Motor neuron (in vitro differentiated cells): ENCODE measurements around the gene MANEAL. TPM values are rescaled to one million over a fixed set of nuclear protein-coding genes. Genes with fewer than 3 reads are reported as not detected.
A peak's percentile ranks its signal among the peaks of the same experiment; 100 is the strongest.
"Not testable (repeated sequence)": the region's sequence is repeated elsewhere in the genome, so short reads cannot be mapped to it uniquely, and the experiment has no call there.

Source experiments
- ATAC-seq, 8 experiments: fragments of 200-7000 bp; cut with Tn5 transposase; replicated peaks in 6 of 8; 2 replicates each; pipeline ENCODE4 v1.8.0; 2021; ENCODE audit warnings: mild to moderate bottlenecking in 8 of 8, moderate library complexity in 8 of 8
- H3K27ac ChIP-seq, 2 donors: fragments of 250-450 bp; sonication (Bioruptor Pico); 2 replicates each; pipeline ENCODE4 v1.9.0; 2021; ENCODE audit warnings: antibody characterized with exemption in 2 of 2, mild to moderate bottlenecking in 2 of 2, moderate library complexity in 1 of 2
- H3K4me1 ChIP-seq, 2 donors: fragments of 250-450 bp; sonication (Bioruptor Pico); replicated peaks in 1 of 2; 2 replicates each; pipeline ENCODE4 v1.6.1; 2021; ENCODE audit warnings: antibody characterized with exemption in 2 of 2, mild to moderate bottlenecking in 2 of 2, moderate library complexity in 1 of 2
- H3K4me3 ChIP-seq, 5 donors: fragments of 250-450 bp; sonication (Bioruptor Pico); 2 replicates each; pipeline ENCODE4 v1.9.0; 2021; ENCODE audit warnings: antibody characterized with exemption in 5 of 5, mild to moderate bottlenecking in 5 of 5, moderate library complexity in 4 of 5
- WGBS, 10 experiments: fragments of 450-650 bp; shearing (Covaris generic); methylation state at CpG; one replicate each; pipeline ENCODE4 v1.0.0; 2022; 5-methylcytosine and 5-hydroxymethylcytosine counted together
- in situ Hi-C, 9 experiments: fragments of 400-800 bp; cut with MboI; loops; one replicate each; pipeline ENCODE4 v1.15.0; 2021; ENCODE audit warnings: low sequenced_read_pairs in 9 of 9, low pct_unique_long_range_greater_than_20kb in 2 of 9; ENCODE audit not compliant: unreplicated experiment in 9 of 9
- total RNA-seq, 8 experiments: library from RNA; unstranded; fragments of 300-600 nt; gene quantifications; 2 replicates each; pipeline versions ENCODE4 v1.2.3 to v1.2.4, GENCODE V29; 2022

The MANEAL gene
- total RNA-seq, 8 experiments from 2014 or later: 2.3 to 49.7 (median 30.3) TPM

GRCh38 chr1:37763791-37764413, 29.7 kb upstream of the MANEAL start:
- Histone ChIP-seq H3K4me3 (peak overlapping the region; percentile 40 to 55 (median 46)), H3K27ac (no peak overlapping the region), H3K4me1 (no peaks in the 10 kb centered on the region)
- ATAC-seq: no peak
- in situ Hi-C loops: no loop called here
- WGBS, 10 experiments: 0 to 44% (median 19%) methylated on average over 1 to 19 of the region's 25 CpGs; no CpG with 5 or more reads in 3 of the 10 experiments

GRCh38 chr1:37764414-37764825, 29.2 kb upstream of the MANEAL start:
- H3K4me3 ChIP-seq: peak overlapping the region; percentile 40 to 55 (median 46)
- ATAC-seq: peak; percentile 15 to 91 (median 23)
- no peaks in the 10 kb centered on the region for H3K4me1 ChIP-seq
- WGBS, 10 experiments: 0 to 4% (median 0%) methylated on average over 1 to 12 of the region's 29 CpGs; no CpG with 5 or more reads in 6 of the 10 experiments
- no peak overlapping the region for H3K27ac ChIP-seq
- in situ Hi-C loops: no loop called here

GRCh38 chr1:37764888-37765441, 28.7 kb upstream of the MANEAL start, which contains the start of gene EPHA10:
TSS of gene EPHA10 (minus strand) at chr1:37765120. CDS start at chr1:37765066, 54 bp downstream.
- in situ Hi-C loops: no loop called here
- WGBS, 10 experiments: 0 to 7% (median 2%) methylated on average over 3 to 26 of the region's 33 CpGs; no CpG with 5 or more reads in 5 of the 10 experiments
- Histone ChIP-seq H3K4me1 (no peaks in the 10 kb centered on the region), H3K4me3 (peak within 1 kb of the TSS; percentile 40 to 55 (median 46)), H3K27ac (no peak within 1 kb of the TSS)
- ATAC-seq: peak in 5 of 8 experiments; percentile 93 to 95 (median 93)

GRCh38 chr1:37765916-37766664, 27.6 kb upstream of the MANEAL start:
- no peak overlapping the region for H3K27ac ChIP-seq
- no peaks in the 10 kb centered on the region for H3K4me1 ChIP-seq
- 0 to 30% (median 8%) methylated on average over 1 to 20 of the region's 27 CpGs for WGBS, 10 experiments
- H3K4me3 ChIP-seq: peak overlapping the region; percentile 40 to 55 (median 46)
- ATAC-seq: peak in 7 of 8 experiments; percentile 22 to 45 (median 39)
- in situ Hi-C loops: no loop called here

GRCh38 chr1:37767488-37767887, 26.2 kb upstream of the MANEAL start:
- Histone ChIP-seq H3K4me3 (no peak overlapping the region), H3K4me1 (no peaks in the 10 kb centered on the region), H3K27ac (no peak overlapping the region)
- 0 to 67% (median 14%) methylated on average over 1 to 2 of the region's 2 CpGs; no CpG with 5 or more reads in 3 of the 10 experiments for whole genome bisulfite sequencing, 10 experiments
- in situ Hi-C loops: no loop called here
- peak in 1 of 8 experiments; percentile 32 for ATAC-seq

- H3K27ac ChIP-seq, H3K4me3 ChIP-seq, H3K4me1 ChIP-seq, in situ Hi-C loops, ATAC-seq: not testable (repeated sequence)
These were observed 22.2 kb upstream of the MANEAL start for GRCh38 chr1:37771440-37771839.

- Histone ChIP-seq H3K27ac (no peak overlapping the region), H3K4me3 (no peak overlapping the region), H3K4me1 (no peaks in the 10 kb centered on the region)
- in situ Hi-C loops: no loop called here
- ATAC-seq: no peak
- 7 to 48% (median 27%) methylated on average over 1 to 4 of the region's 4 CpGs; no CpG with 5 or more reads in 4 of the 10 experiments for WGBS, 10 experiments
These were observed 16.6 kb upstream of the MANEAL start for GRCh38 chr1:37776946-37777516.

- in situ Hi-C loops: no loop called here
- ATAC-seq: no peak
- 47 to 100% (median 72%) methylated on average over 1 to 3 of the region's 3 CpGs; no CpG with 5 or more reads in 2 of the 10 experiments for WGBS, 10 experiments
- no peaks in the 10 kb centered on the region for H3K4me1 ChIP-seq
- H3K4me3 ChIP-seq: no peak overlapping the region
- no peak overlapping the region for H3K27ac ChIP-seq
These were observed 15.0 kb upstream of the MANEAL start for GRCh38 chr1:37778654-37779053.

GRCh38 chr1:37782491-37782890, 11.2 kb upstream of the MANEAL start:
- no peaks in the 10 kb centered on the region for H3K4me1 ChIP-seq
- ATAC-seq: no peak
- WGBS, 10 experiments: 41 to 75% (median 66%) methylated on average over 4 to 16 of the region's 17 CpGs; no CpG with 5 or more reads in 2 of the 10 experiments
- no peak overlapping the region for H3K4me3 ChIP-seq
- in situ Hi-C loops: no loop called here
- no peak overlapping the region for H3K27ac ChIP-seq

- in situ Hi-C loops: no loop called here
- peak in 3 of 8 experiments; percentile 5 to 17 (median 15) for ATAC-seq
These were observed 532 bp upstream of the MANEAL start for GRCh38 chr1:37792943-37793686.

GRCh38 chr1:37794372-37795339, 1.0 kb downstream of the MANEAL start:
- 0 to 53% (median 44%) methylated on average over 1 to 8 of the region's 59 CpGs; no CpG with 5 or more reads in 4 of the 10 experiments for WGBS, 10 experiments
- Histone ChIP-seq H3K27ac (peak overlapping the region in 1 of 2 donors; percentile 34), H3K4me1 (peaks cover 8 to 9% of the 10 kb centered on the region in 2 donors), H3K4me3 (peak overlapping the region; percentile 45 to 92 (median 63))
- in situ Hi-C loops: no loop called here
- ATAC-seq: peak in 7 of 8 experiments; percentile 1 to 53 (median 34)

More at GRCh38 chr1:37792943-37793686, 532 bp upstream of the MANEAL start:
- Histone ChIP-seq H3K4me1 (peaks cover 8 to 9% of the 10 kb centered on the region in 2 donors), H3K4me3 (peak overlapping the region; percentile 45 to 92 (median 63)), H3K27ac (peak overlapping the region; percentile 14 to 34)
- 38 to 100% (median 64%) methylated on average over 1 to 17 of the region's 36 CpGs; no CpG with 5 or more reads in 4 of the 10 experiments for WGBS, 10 experiments
